ENCODE data around the gene CATSPER1.

Gene CATSPER1

GRCh38 chr11:66026017-66026529, at the start of gene CATSPER1:
TSS of gene CATSPER1 (minus strand) at chr11:66026479. CDS start at chr11:66026379, 100 bp downstream.
- DNase-seq, result no peak

- no peak for DNase-seq
Measured at GRCh38 chr11:66075273-66075672, 49.0 kb upstream of the CATSPER1 start.

GRCh38 chr11:66073669-66074068, 47.4 kb upstream of the CATSPER1 start:
- DNase-seq, result no peak

GRCh38 chr11:66072518-66072917, 46.2 kb upstream of the CATSPER1 start:
- no peak for DNase-seq

- no peak for DNase-seq
Measured at GRCh38 chr11:66072081-66072480, 45.8 kb upstream of the CATSPER1 start.

- no peak for DNase-seq
Measured at GRCh38 chr11:66071381-66071801, 45.1 kb upstream of the CATSPER1 start.

GRCh38 chr11:66070604-66071380, 44.5 kb upstream of the CATSPER1 start:
- no peak for DNase-seq

- no peak for DNase-seq
Measured at GRCh38 chr11:66069715-66070603, 43.7 kb upstream of the CATSPER1 start, which contains the start of gene PACS1. TSS of gene PACS1 (plus strand) at chr11:66070272. CDS start at chr11:66070487, 215 bp downstream.

- no peak for DNase-seq
Measured at GRCh38 chr11:66068923-66069714, 42.8 kb upstream of the CATSPER1 start.

GRCh38 chr11:66068154-66068821, 42.0 kb upstream of the CATSPER1 start:
- DNase-seq, result peak; percentile 52

- DNase-seq, result no peak
Measured at GRCh38 chr11:66067640-66068039, 41.4 kb upstream of the CATSPER1 start.

- no peak for DNase-seq
Measured at GRCh38 chr11:66066751-66067150, 40.5 kb upstream of the CATSPER1 start.

GRCh38 chr11:66064571-66064970, 38.3 kb upstream of the CATSPER1 start:
- DNase-seq, result no peak

GRCh38 chr11:66063900-66064299, 37.6 kb upstream of the CATSPER1 start:
- no peak for DNase-seq

GRCh38 chr11:66062408-66062807, 36.1 kb upstream of the CATSPER1 start:
- DNase-seq, result no peak

- DNase-seq, result no peak
Measured at GRCh38 chr11:66061268-66061667, 35.0 kb upstream of the CATSPER1 start.

GRCh38 chr11:66059966-66060680, 33.8 kb upstream of the CATSPER1 start:
- DNase-seq, result no peak

- DNase-seq, result no peak
Measured at GRCh38 chr11:66056501-66056900, 30.2 kb upstream of the CATSPER1 start.

- no peak for DNase-seq
Measured at GRCh38 chr11:66055021-66055420, 28.7 kb upstream of the CATSPER1 start.

- no peak for DNase-seq
Measured at GRCh38 chr11:66052664-66052982, 26.3 kb upstream of the CATSPER1 start.

Data from NCI-H748 treated with DMSO at 0.1 percent for 48 hours (cell line).